Stimulated activated CD8-positive, alpha-beta memory T cell treated with anti-CD3 and anti-CD28 coated beads, Interleukin-2, amount 100 ng/mL, for 1 hour (primary cell): ENCODE data around the gene CHST11.

Experiments used
- DNase-seq, 2 donors: peaks; one replicate each; pipeline ENCODE4 v3.0.0-alpha.2; 2020; ENCODE audit warnings: low read depth in 2 of 2

CHST11 gene

DNA sequence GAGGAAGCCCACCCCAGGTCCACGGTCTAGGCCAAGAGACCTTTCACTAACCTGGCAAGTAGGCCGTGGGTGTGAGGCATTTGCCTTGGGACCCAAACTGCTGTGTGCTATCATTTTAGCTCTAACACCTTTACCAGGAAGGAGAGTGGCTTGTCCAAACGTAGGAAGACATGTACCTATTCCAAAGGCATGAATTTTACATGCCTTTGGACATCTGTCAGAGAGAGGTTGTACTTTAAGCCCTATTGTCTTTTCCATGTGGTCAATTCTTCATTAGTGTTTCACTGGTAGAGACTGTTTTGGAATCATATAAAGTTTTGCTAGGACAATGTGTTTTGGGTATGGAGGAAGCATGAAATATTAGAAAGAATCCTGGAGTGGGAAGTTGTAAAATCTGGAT is 352.5 kb downstream of the CHST11 start:
- DNase-seq = no peak

DNA sequence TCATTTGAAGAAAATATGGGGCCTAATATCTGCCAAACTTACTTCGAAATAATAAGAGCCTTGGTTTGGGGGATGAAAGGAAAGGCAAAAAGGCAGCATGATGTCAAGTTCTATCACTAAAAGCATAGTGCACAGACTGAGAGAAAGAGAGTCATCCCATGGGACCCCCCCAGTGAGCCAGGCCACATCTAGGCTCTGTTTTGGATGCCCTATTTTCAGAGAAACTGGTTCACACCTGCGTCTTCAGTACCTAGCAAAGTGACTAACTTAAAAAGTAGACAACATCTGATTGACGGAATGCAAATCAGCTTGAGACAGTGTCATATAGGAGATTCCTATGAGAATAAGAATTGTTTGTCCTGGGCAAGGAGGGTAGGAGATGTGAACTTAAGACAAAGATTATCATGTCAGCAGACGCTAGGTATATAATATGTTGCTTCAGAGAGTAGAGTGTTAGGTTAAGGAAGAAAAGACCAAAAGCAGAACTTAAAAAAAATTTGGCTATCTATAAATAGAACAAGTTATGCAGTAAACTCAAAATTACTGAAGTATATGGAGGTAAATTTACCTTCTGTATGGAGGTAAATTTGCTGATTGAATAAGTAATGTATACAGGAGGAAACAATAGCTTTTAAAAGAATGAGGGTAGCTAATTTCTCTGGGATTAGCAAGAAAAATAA is 353.1 kb downstream of the CHST11 start:
- no peak for DNase-seq
